GM21717 (cell line): ENCODE data around the gene CLRN1.
"Not testable (repeated sequence)": the region's sequence is repeated elsewhere in the genome, so short reads cannot be mapped to it uniquely, and the experiment has no call there.

Experiments used
- ATAC-seq: cut with Tn5 transposase; IDR thresholded peaks from one replicate; pipeline ENCODE4 v1.9.1; 2021; ENCODE audit warnings: mild to moderate bottlenecking, moderate library complexity; ENCODE audit not compliant: unreplicated experiment

CLRN1 gene

GRCh38 chr3:150972366-150973071 lies at the start of gene CLRN1:
TSS of gene CLRN1 (minus strand) at chr3:150972727. CDS start at chr3:150972708, 19 bp downstream.
- ATAC-seq: no peak

- no peak for ATAC-seq
Measured at GRCh38 chr3:151016478-151016795, 43.9 kb upstream of the CLRN1 start.

GRCh38 chr3:151015767-151016477 lies 43.4 kb upstream of the CLRN1 start:
- ATAC-seq: no peak

GRCh38 chr3:151015181-151015580 lies 42.7 kb upstream of the CLRN1 start:
- no peak for ATAC-seq

- ATAC-seq: no peak
Measured at GRCh38 chr3:151014501-151015018, 42.0 kb upstream of the CLRN1 start.

GRCh38 chr3:151012753-151013152 lies 40.2 kb upstream of the CLRN1 start:
- ATAC-seq: no peak

- no peak for ATAC-seq
Measured at GRCh38 chr3:151011427-151011826, 38.9 kb upstream of the CLRN1 start.

GRCh38 chr3:151009981-151010380 lies 37.5 kb upstream of the CLRN1 start:
- ATAC-seq: no peak

- ATAC-seq: no peak
Measured at GRCh38 chr3:151009430-151009829, 36.9 kb upstream of the CLRN1 start.

- ATAC-seq: no peak
Measured at GRCh38 chr3:151008699-151009098, 36.2 kb upstream of the CLRN1 start.

- no peak for ATAC-seq
Measured at GRCh38 chr3:151003768-151004134, 31.2 kb upstream of the CLRN1 start.

- ATAC-seq: no peak
Measured at GRCh38 chr3:151003029-151003767, 30.7 kb upstream of the CLRN1 start.

GRCh38 chr3:151002003-151002981 lies 29.8 kb upstream of the CLRN1 start:
- ATAC-seq: no peak

- ATAC-seq: no peak
Measured at GRCh38 chr3:150998996-150999395, 26.5 kb upstream of the CLRN1 start.

GRCh38 chr3:150996731-150997130 lies 24.2 kb upstream of the CLRN1 start:
- no peak for ATAC-seq

- ATAC-seq: no peak
Measured at GRCh38 chr3:150995510-150995909, 23.0 kb upstream of the CLRN1 start.

GRCh38 chr3:150989208-150989607 lies 16.7 kb upstream of the CLRN1 start:
- no peak for ATAC-seq

GRCh38 chr3:150988395-150988794 lies 15.9 kb upstream of the CLRN1 start:
- not testable (repeated sequence) for ATAC-seq

- no peak for ATAC-seq
Measured at GRCh38 chr3:150985711-150986110, 13.2 kb upstream of the CLRN1 start.

- ATAC-seq: no peak
Measured at GRCh38 chr3:150984066-150984465, 11.5 kb upstream of the CLRN1 start.
